HepG2 (cell line): ENCODE data around the gene CCDC142. TPM values are rescaled to one million over a fixed set of nuclear protein-coding genes. Genes with fewer than 3 reads are reported as not detected.
A peak's percentile ranks its signal among the peaks of the same experiment; 100 is the strongest.

Source experiments
- ATF2 ChIP-seq: sonication (generic); formaldehyde crosslinking; IDR thresholded peaks from 2 replicates; pipeline ENCODE4 v1.4.0; 2020; ENCODE audit warnings: missing genetic modification reagents
- ATRX ChIP-seq: sonication (generic); formaldehyde crosslinking; IDR thresholded peaks from 2 replicates; pipeline ENCODE4 v1.4.0; 2020; ENCODE audit warnings: missing genetic modification reagents, borderline replicate concordance
- GTF2F1 ChIP-seq: fragments of 150-350 bp; IDR thresholded peaks from 2 replicates; pipeline ENCODE4 v1.6.1; 2014; ENCODE audit warnings: low read length
- GTF3A ChIP-seq: sonication (generic); formaldehyde crosslinking; conservative IDR thresholded peaks from 2 replicates; pipeline ENCODE4 v1.4.0; 2020; ENCODE audit warnings: mild to moderate bottlenecking, missing genetic modification reagents
- HMG20B ChIP-seq: conservative IDR thresholded peaks from 2 replicates; pipeline ENCODE4 v1.6.1; 2016; ENCODE audit warnings: missing genetic modification reagents, missing compliant biosample characterization
- HOXD1 ChIP-seq: sonication (generic); formaldehyde crosslinking; IDR thresholded peaks from 2 replicates; pipeline ENCODE4 v1.5.0; 2020; ENCODE audit warnings: missing genetic modification reagents
- JUND ChIP-seq: sonication (generic); formaldehyde crosslinking; IDR thresholded peaks from 2 replicates; pipeline ENCODE4 v1.8.0; 2022; ENCODE audit warnings: mild to moderate bottlenecking, missing genetic modification reagents
- NKX3-1 ChIP-seq: sonication (generic); formaldehyde crosslinking; IDR thresholded peaks from 2 replicates; pipeline ENCODE4 v1.5.0; 2020; ENCODE audit warnings: missing genetic modification reagents
- PITX1 ChIP-seq: sonication (generic); formaldehyde crosslinking; IDR thresholded peaks from 2 replicates; pipeline ENCODE4 v1.5.1; 2020; ENCODE audit warnings: mild to moderate bottlenecking, missing genetic modification reagents
- RAD51 ChIP-seq: fragments of 450-650 bp; IDR thresholded peaks from 2 replicates; pipeline ENCODE4 v1.6.1; 2016; ENCODE audit warnings: borderline replicate concordance
- SRSF9 ChIP-seq: fragments of 200-400 bp; formaldehyde crosslinking; IDR thresholded peaks from 2 replicates; pipeline ENCODE4 v1.6.1; 2018; ENCODE audit warnings: borderline replicate concordance, mild to moderate bottlenecking, low read depth, low read length; ENCODE audit not compliant: insufficient read depth, poor library complexity, severe bottlenecking
- STAT6 ChIP-seq: sonication (generic); formaldehyde crosslinking; IDR thresholded peaks from 2 replicates; pipeline ENCODE4 v1.4.0; 2020; ENCODE audit warnings: missing genetic modification reagents, mild to moderate bottlenecking, borderline replicate concordance
- THAP8 ChIP-seq: sonication (generic); formaldehyde crosslinking; IDR thresholded peaks from 2 replicates; pipeline ENCODE4 v1.5.1; 2020; ENCODE audit warnings: missing genetic modification reagents, mild to moderate bottlenecking, borderline replicate concordance
- YEATS2 ChIP-seq: sonication (generic); formaldehyde crosslinking; IDR thresholded peaks from 2 replicates; pipeline ENCODE4 v1.4.0; 2020; ENCODE audit warnings: missing genetic modification reagents, borderline replicate concordance
- ZKSCAN1 ChIP-seq: fragments of 150-350 bp; IDR thresholded peaks from 2 replicates; pipeline ENCODE4 v1.6.1; 2014; ENCODE audit warnings: low read length
- ZNF10 ChIP-seq: sonication (generic); formaldehyde crosslinking; IDR thresholded peaks from 2 replicates; pipeline ENCODE4 v1.4.0; 2020; ENCODE audit warnings: mild to moderate bottlenecking, low read depth, missing genetic modification reagents, borderline replicate concordance
- ZNF24 ChIP-seq: fragments of 450-650 bp; IDR thresholded peaks from 2 replicates; pipeline ENCODE4 v1.6.1; 2017; ENCODE audit warnings: antibody characterized with exemption, mild to moderate bottlenecking
- ZNF253 ChIP-seq: sonication (generic); formaldehyde crosslinking; IDR thresholded peaks from 2 replicates; pipeline ENCODE4 v1.8.0; 2022; ENCODE audit warnings: mild to moderate bottlenecking, missing genetic modification reagents, borderline replicate concordance
- ZNF572 ChIP-seq: sonication (generic); formaldehyde crosslinking; IDR thresholded peaks from 2 replicates; pipeline ENCODE4 v1.5.1; 2020; ENCODE audit warnings: mild to moderate bottlenecking, missing genetic modification reagents
- ZNF644 ChIP-seq: IDR thresholded peaks from 2 replicates; pipeline ENCODE4 v1.6.1; 2016; ENCODE audit warnings: low read depth
- ZNF687 ChIP-seq: sonication (generic); formaldehyde crosslinking; IDR thresholded peaks from 2 replicates; pipeline ENCODE4 v1.5.1; 2020; ENCODE audit warnings: mild to moderate bottlenecking, missing genetic modification reagents, moderate library complexity
- ZNF761 ChIP-seq: sonication (generic); formaldehyde crosslinking; conservative IDR thresholded peaks from 2 replicates; pipeline ENCODE4 v1.4.0; 2020; ENCODE audit warnings: mild to moderate bottlenecking, missing genetic modification reagents
- polyA plus RNA-seq, 8 experiments: library from polyadenylated mRNA; depleted of rRNA in 3 of 8; stranded (reverse) in 7 of 8; unstranded in 1 of 8; fragments of >200 nt; fragmentation: Illumina TruSeq in 4 of 8; extraction: Trizol in 4 of 8; gene quantifications; 2 replicates each; pipeline versions ENCODE4 v1.2.1 to v1.2.3, GENCODE V29; 2011 to 2016; ENCODE audit warnings: low read depth in 4 of 8, missing spikeins in 1 of 8, mixed read lengths in 1 of 8; ENCODE audit not compliant: insufficient read depth in 1 of 8
- total RNA-seq, 5 experiments: library from RNA; depleted of rRNA; stranded (reverse); fragments of >200 nt; fragmentation: Illumina TruSeq; extraction: Trizol; gene quantifications; 2 replicates each; pipeline ENCODE4 v1.2.3, GENCODE V29; 2016; ENCODE audit warnings: low read depth in 1 of 5

CCDC142 gene
- total and polyA plus RNA-seq, 2 of the 13 experiments (the other 11 are each of a cell fraction or from before 2014, with no cell fraction given) = 14.7 to 30.4 TPM

- TF ChIP-seq GTF3A (CRISPR knock-in tag) (no peak), PITX1 (no peak; the same call in 1 of the 2 replicates), SRSF9 (no peak), NKX3-1 (no peak), ZNF761 (no peak), ZNF687 (peak; percentile 46), HOXD1 (CRISPR knock-in tag) (no peak), ZKSCAN1 (no peak), HMG20B (CRISPR knock-in tag) (no peak), ZNF644 (CRISPR knock-in tag) (0 out of 2 replicates have a peak, but pooled peaks have one; percentile 49), YEATS2 (CRISPR knock-in tag) (peak; percentile 3; the same call in 1 of the 2 replicates), ZNF572 (CRISPR knock-in tag) (no peak), GTF2F1 (no peak), ZNF10 (CRISPR knock-in tag) (no peak), ZNF253 (CRISPR knock-in tag) (no peak), ATF2 (CRISPR knock-in tag) (no peak), JUND (CRISPR knock-in tag) (no peak), ATRX (CRISPR knock-in tag) (no peak), STAT6 (0 out of 2 replicates have a peak, but pooled peaks have one; percentile 65), RAD51 (no peak), ZNF24 (no peak), THAP8 (no peak)
Measured at GRCh38 chr2:74458132-74458937, 24.5 kb downstream of the CCDC142 start, which contains the start of gene WBP1 (continued).
